Right lobe of liver (tissue), 4 donors: ENCODE measurements around the gene GRSF1.

Experiments
- CTCF ChIP-seq, 4 donors: fragments of 200-600 bp in 3 of 4; fragments of 450-650 bp in 1 of 4; IDR thresholded peaks; one replicate each; pipeline versions ENCODE4 v1.5.1 to v1.8.0; 2016 to 2022; ENCODE audit warnings: antibody characterized with exemption in 4 of 4, mild to moderate bottlenecking in 2 of 4
- POLR2A ChIP-seq: fragments of 450-650 bp; IDR thresholded peaks from one replicate; pipeline ENCODE4 v1.6.1; 2017; ENCODE audit warnings: antibody characterized with exemption, mild to moderate bottlenecking
- donor health status: DM: no; HTN: no; CAD: no.
- donor health status: DM: no; HTN: no; CAD: no.
- donor health status: DM: no; HTN: yes; CAD: no.

- no peak for TF ChIP-seq CTCF (IDR thresholded peaks at IDR 0.05)
- no peak for TF ChIP-seq POLR2A
Measured at GRCh38 chr4:70859066-70859465, 19.4 kb upstream of the GRSF1 start.
